Stimulated activated naive CD8-positive, alpha-beta T cell treated with anti-CD3 and anti-CD28 coated beads, Interleukin-15, Interleukin-2, amounts not matched to agents 100 ng/mL and 50 ng/mL, for 24 hours (primary cell): ENCODE results near the gene CHSY3.

Experiments used
- H3K27ac Mint-ChIP-seq: one replicate; pipeline ENCODE4 v1.8.0; 2021; ENCODE audit warnings: mild to moderate bottlenecking, mixed read lengths
- H3K27me3 Mint-ChIP-seq: one replicate; pipeline ENCODE4 v1.8.0; 2021; ENCODE audit warnings: mixed read lengths
- H3K36me3 Mint-ChIP-seq: one replicate; pipeline ENCODE4 v1.8.0; 2021; ENCODE audit warnings: low read depth, mixed read lengths
- H3K4me1 Mint-ChIP-seq: one replicate; pipeline ENCODE4 v1.8.0; 2021; ENCODE audit warnings: low read depth, mixed read lengths
- H3K4me3 Mint-ChIP-seq: one replicate; pipeline ENCODE4 v1.8.0; 2021; ENCODE audit warnings: mild to moderate bottlenecking, mixed read lengths
- H3K9me3 Mint-ChIP-seq: one replicate; pipeline ENCODE4 v1.8.0; 2021; ENCODE audit warnings: mixed read lengths

The CHSY3 gene

DNA sequence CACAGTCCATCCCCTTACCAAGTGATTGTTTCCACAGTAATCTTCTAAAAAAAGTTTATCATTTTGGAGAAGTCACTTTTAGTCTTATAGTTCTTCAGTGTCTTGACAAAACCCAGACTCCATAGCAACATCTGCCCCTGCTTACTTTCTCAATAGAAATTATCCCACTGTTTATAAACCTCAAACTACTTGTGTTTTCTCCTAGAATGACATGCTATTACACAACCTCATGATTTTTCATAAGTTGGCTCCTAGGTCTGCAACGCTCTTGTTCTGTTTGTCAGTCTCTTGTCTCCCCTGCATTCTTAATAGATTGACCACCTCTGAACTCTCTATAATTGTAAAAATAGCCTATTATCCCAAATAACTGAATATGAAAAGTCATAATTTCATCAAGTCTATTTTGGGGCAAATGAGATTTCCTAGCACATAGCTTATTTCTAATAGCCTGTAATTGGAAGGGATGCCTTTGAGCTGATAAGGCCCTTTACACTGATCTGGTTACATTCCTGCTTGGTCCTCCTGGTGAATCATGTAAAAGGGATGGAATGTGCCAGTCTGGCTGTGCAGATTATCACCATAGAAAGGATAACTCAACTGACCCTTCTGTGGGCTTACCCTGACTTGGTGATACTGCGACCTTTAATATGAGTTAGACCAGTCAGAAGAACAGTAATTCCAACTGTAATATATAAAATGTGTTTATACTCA is 69.6 kb downstream of the CHSY3 start:
- Mint-ChIP-seq H3K9me3 (no peaks in the 10 kb centered on the region), H3K36me3 (no peaks in the 10 kb centered on the region), H3K4me3 (no peak overlapping the region), H3K4me1 (no peaks in the 10 kb centered on the region), H3K27ac (no peak overlapping the region), H3K27me3 (no peaks in the 10 kb centered on the region)

DNA sequence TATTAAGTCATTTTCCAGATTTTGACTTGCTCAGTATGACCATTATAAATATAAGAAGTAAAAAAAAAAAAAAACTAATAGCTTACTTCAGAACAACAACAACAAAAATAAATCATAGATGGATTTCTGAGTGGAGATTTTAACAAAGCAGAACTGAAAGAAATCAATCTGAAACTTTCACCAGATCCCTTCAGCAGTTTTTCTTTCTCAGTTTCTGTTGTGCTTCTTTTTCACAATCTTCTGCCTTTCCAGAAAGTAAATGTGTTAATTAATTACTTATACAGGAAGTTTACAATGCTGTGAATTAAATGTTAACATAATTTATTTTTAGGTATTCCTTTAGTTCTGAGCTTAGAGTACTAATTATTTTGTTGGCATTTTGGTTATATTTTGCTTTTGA is 73.5 kb downstream of the CHSY3 start:
- Mint-ChIP-seq H3K4me1 (no peaks in the 10 kb centered on the region), H3K36me3 (no peaks in the 10 kb centered on the region), H3K4me3 (no peak overlapping the region), H3K27me3 (no peaks in the 10 kb centered on the region), H3K9me3 (no peaks in the 10 kb centered on the region), H3K27ac (no peak overlapping the region)

DNA sequence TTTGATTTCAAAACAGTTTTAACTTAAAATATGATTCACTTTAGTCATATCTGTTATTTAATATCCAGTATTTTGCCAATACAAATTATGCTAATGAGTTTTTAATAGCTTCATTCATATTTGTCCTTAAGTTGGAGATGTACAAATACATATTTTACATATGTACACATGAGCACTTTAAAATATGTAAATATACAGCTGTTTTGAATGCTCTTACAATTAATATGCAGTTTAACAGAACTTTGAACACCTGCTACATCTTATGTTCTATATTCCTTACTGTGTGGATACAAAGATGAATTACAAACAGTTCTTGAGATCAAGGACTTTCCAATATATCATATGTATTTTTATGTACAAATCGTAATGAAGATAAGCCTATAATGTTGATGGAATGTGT is 74.0 kb downstream of the CHSY3 start:
- H3K4me1 Mint-ChIP-seq = no peaks in the 10 kb centered on the region
- H3K27ac Mint-ChIP-seq = no peak overlapping the region
- no peaks in the 10 kb centered on the region for H3K36me3 Mint-ChIP-seq
- H3K27me3 Mint-ChIP-seq = no peaks in the 10 kb centered on the region
- peaks cover 3% of the 10 kb centered on the region for H3K9me3 Mint-ChIP-seq
- H3K4me3 Mint-ChIP-seq = no peak overlapping the region

DNA sequence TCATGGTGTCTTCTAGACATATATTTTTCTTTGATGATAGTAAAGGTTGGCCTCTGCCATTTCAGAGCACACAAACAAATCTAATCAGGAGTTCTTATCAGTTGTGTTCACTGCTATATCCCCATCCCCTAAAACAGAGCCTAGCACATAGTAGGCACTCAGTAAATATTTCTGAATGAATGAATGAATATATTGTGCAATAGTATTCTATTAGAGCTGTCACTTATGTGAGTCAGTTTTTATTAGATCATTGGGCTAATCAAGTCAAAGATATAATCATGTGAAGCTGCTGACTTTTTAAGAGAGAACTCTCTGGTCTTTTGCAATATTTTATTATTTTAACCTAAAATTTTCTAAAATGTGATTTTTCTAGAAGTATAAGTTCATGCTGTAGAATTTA is 84.2 kb downstream of the CHSY3 start:
- Mint-ChIP-seq H3K27ac (no peak overlapping the region), H3K36me3 (no peaks in the 10 kb centered on the region), H3K9me3 (peaks cover 27% of the 10 kb centered on the region), H3K4me1 (no peaks in the 10 kb centered on the region), H3K27me3 (no peaks in the 10 kb centered on the region), H3K4me3 (no peak overlapping the region)

DNA sequence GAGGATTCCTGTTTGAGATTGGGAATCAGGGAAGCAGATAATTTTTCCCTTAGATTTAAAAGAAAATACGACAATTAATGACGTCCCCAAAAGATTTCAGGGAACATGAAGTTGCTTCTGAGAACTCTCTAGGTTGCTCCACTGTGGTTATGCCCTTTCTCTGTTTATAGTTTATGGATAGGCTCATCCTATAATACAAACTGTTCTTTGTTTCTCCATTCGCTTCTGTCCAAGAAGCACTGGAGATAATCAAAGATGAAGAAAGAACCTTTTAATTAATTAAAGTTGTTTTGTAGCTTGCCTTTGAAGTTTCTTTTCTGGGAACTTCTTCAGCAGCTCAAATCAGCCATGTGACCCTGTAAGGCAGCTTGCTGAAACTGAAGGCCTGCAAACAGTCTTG is 87.5 kb downstream of the CHSY3 start:
- Mint-ChIP-seq H3K4me3 (no peak overlapping the region), H3K27ac (no peak overlapping the region), H3K9me3 (peaks cover 7% of the 10 kb centered on the region), H3K36me3 (no peaks in the 10 kb centered on the region), H3K4me1 (no peaks in the 10 kb centered on the region), H3K27me3 (no peaks in the 10 kb centered on the region)

DNA sequence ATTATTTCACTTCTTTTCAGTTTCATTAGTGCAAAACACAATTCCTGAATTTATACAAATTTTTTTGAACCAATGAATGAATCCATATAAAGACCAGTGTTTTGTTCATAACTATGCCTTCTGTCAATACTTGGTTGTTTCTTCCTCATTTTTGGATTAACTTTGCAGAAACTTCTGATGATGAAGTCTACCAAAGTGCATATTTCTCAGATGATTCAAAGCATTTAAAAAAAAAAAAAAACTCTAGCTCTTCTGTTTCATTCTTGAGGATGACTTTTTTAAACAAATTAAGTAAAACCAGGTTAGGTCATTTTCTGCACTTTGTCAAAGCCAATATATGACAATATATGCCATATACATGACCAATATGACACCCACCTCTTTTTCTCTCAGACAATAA is 92.6 kb downstream of the CHSY3 start:
- Mint-ChIP-seq H3K4me3 (no peak overlapping the region), H3K27ac (no peak overlapping the region), H3K36me3 (no peaks in the 10 kb centered on the region)

DNA sequence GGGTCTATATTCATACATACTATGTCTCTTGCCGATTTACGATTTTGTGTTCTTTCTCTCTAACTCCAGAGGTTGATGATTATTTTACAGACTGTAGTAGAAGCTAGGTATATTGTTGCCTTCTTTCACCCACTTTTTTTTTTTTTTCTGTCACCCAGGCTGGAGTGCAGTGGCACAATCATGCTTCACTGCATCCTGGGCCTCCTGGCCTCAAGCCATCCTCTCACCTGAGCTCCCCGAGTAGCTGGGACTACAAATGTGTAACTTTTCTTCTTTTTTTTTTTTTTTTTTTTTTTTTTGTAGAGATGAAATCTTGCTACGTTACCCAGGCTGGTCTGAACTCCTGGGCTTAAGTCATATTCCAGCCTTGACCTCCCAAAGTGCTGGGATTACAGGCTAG is 96.2 kb downstream of the CHSY3 start:
- Mint-ChIP-seq H3K27me3 (no peaks in the 10 kb centered on the region), H3K4me1 (no peaks in the 10 kb centered on the region), H3K27ac (no peak overlapping the region), H3K36me3 (no peaks in the 10 kb centered on the region), H3K9me3 (no peaks in the 10 kb centered on the region), H3K4me3 (no peak overlapping the region)

More for the DNA sequence above, 92.6 kb downstream of the CHSY3 start:
- H3K4me1 Mint-ChIP-seq = no peaks in the 10 kb centered on the region
- H3K9me3 Mint-ChIP-seq = peaks cover 3% of the 10 kb centered on the region
- H3K27me3 Mint-ChIP-seq = no peaks in the 10 kb centered on the region

DNA sequence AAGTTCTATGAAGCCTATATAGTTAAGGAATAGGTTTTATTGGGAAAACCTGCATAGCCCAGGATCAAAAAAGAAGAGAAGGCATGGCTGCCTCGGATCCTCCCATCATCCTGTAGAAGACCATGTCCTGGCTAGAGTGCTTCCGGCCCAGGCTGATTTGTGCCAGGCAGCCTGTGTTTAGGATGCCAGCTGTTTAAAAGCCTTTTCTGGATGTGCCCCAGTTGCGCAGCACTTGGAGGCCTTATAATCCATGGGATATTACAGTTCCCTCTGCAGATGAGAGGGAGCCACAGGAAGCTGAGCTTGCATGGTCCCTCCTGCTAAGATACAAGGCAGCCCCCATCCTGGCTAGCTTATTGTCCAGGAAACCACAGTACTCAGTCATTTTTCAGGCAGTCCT is 97.9 kb downstream of the CHSY3 start:
- Mint-ChIP-seq H3K4me1 (no peaks in the 10 kb centered on the region), H3K27ac (no peak overlapping the region), H3K27me3 (no peaks in the 10 kb centered on the region), H3K4me3 (no peak overlapping the region), H3K9me3 (peaks cover 2% of the 10 kb centered on the region), H3K36me3 (no peaks in the 10 kb centered on the region)

DNA sequence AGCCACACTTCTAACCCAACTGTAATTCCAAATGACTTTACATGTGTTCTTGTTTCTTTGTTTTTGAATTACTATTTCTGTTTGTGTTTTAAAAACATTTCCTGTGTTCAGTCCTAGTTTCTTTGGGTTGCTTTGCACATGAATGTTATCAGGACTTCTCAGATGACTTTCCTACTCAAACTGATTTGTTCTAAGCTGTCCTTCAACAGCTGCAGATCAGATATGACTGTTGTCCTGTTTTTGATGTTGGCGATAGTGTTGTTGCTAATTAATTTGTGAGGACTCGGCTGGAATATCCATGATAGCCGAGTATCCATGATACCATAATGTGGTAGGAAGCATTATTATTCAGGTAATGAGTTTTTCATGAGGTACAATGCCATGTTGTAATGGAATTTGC is 98.6 kb downstream of the CHSY3 start:
- Mint-ChIP-seq H3K4me1 (no peaks in the 10 kb centered on the region), H3K36me3 (no peaks in the 10 kb centered on the region), H3K9me3 (peaks cover 4% of the 10 kb centered on the region), H3K27ac (no peak overlapping the region), H3K4me3 (no peak overlapping the region), H3K27me3 (no peaks in the 10 kb centered on the region)

DNA sequence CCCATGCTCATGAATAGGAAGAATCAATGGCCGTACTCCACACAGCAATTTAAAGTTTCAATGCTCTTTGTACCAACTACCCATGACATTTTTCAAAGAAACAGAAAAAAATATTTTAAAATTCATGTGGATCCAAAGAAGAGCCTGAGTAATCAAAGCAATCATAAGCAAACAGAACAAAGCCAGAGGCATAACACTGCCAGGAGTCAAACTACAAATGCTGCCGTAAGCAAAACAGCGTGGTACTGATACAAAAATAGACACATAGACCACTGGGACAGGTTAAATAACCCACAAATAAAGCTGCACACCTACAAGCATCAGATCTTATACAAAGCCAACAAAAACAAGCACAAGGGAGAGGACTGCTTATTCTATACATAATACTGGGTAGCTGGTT is 107.7 kb downstream of the CHSY3 start:
- Mint-ChIP-seq H3K9me3 (peaks cover 28% of the 10 kb centered on the region), H3K36me3 (no peaks in the 10 kb centered on the region), H3K4me1 (no peaks in the 10 kb centered on the region), H3K27ac (no peak overlapping the region), H3K4me3 (no peak overlapping the region), H3K27me3 (no peaks in the 10 kb centered on the region)

DNA sequence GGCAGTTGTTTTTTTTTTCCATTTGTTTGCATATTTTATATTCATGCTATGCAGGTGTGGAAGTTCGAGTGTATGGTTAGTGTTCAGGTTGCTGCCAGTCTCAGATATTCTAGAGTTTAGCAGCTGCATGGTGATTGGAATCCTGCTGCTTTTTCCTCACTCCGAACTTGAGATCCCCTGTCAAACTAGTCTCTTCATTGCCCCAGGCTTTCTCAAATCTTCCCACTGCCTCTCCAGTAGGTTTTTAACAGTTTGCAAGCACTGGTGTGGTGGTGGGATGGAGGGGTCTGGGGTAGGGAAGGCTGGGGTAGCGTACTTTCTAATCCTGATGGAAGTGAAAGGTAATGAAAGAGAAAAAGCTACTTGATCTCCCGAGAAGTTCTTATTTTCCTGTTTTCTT is 112.9 kb downstream of the CHSY3 start:
- no peak overlapping the region for H3K27ac Mint-ChIP-seq
- H3K4me1 Mint-ChIP-seq = no peaks in the 10 kb centered on the region
- H3K27me3 Mint-ChIP-seq = no peaks in the 10 kb centered on the region
- peaks cover 5% of the 10 kb centered on the region for H3K9me3 Mint-ChIP-seq
- no peak overlapping the region for H3K4me3 Mint-ChIP-seq
- no peaks in the 10 kb centered on the region for H3K36me3 Mint-ChIP-seq

DNA sequence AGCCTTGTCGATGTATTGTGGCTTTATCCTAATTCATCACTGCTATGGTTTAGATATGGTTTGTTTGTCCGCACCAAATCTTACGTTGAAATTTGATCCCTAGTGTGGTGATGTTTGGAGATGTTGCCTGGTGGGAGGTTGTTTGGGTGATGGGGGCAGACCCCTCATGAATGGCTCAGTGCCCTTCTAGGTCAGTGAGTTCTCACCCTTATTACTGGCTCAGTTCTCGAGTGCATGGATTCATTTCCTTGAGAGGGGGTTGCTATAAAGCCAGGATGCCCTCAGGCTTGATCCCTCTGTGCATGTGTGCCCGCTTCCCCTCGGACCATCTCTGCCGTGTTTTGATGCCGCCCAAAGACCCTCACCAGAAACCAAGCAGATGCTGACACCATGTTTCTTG is 114.4 kb downstream of the CHSY3 start:
- H3K4me3 Mint-ChIP-seq = no peak overlapping the region
- H3K27ac Mint-ChIP-seq = no peak overlapping the region
- no peaks in the 10 kb centered on the region for H3K36me3 Mint-ChIP-seq
- H3K4me1 Mint-ChIP-seq = no peaks in the 10 kb centered on the region
- no peaks in the 10 kb centered on the region for H3K27me3 Mint-ChIP-seq
- H3K9me3 Mint-ChIP-seq = peaks cover 5% of the 10 kb centered on the region

DNA sequence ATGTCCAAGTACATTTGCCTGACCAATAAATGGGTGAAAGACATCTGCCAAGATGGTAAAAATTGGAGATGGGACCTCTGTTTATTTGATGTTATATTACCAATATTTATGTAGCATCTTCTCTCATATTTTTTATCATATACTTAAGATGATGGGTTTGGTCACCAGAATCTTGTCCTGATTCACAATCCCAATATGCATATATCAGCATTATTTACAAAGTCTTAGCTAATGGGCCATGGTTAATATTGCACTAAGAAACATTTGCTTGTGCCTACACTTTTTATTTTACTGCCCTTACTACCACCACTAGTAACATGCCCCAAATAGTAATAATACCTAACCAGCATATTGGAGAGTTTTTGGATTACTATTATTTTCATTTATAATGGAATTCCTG is 116.7 kb downstream of the CHSY3 start:
- Mint-ChIP-seq H3K27me3 (no peaks in the 10 kb centered on the region), H3K9me3 (no peaks in the 10 kb centered on the region), H3K27ac (no peak overlapping the region), H3K36me3 (no peaks in the 10 kb centered on the region), H3K4me1 (no peaks in the 10 kb centered on the region), H3K4me3 (no peak overlapping the region)

DNA sequence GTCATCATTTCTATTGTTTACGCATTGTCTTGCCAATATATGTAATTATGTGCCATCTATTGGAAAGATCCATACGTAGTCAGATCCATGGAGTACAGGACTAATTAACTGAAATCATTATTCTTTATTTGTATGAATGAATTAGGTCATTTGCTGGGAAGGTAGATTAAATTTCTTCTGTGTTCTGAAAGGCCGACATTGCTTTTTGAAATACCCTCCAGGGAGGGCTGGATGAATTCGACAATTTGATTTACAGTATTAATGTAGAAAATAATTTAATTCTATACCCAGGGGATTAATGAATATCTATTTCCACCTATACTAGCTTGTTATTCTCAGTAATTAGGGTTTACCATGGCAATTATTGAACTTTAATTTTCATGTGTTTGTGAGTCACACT is 117.6 kb downstream of the CHSY3 start:
- Mint-ChIP-seq H3K9me3 (no peaks in the 10 kb centered on the region), H3K27me3 (no peaks in the 10 kb centered on the region), H3K36me3 (no peaks in the 10 kb centered on the region), H3K27ac (no peak overlapping the region), H3K4me3 (no peak overlapping the region), H3K4me1 (no peaks in the 10 kb centered on the region)

DNA sequence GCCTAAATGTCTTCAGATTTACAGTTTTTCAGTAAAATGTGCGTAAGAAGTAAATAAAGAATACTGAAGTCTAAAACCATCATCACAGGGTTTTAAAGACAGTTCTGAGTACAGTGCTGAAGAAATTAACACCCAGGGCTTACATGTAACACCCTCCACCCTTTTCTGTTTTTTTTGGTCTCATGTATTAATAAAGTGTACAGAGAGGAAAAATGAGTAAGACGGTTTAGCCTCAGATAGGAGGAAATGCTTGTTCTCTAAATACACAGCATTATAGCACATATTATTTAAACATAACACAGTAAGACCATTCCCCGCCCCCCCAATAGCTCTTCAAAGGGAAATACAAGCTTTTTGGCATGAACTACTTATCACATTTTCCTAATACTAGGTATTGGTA is 119.3 kb downstream of the CHSY3 start:
- Mint-ChIP-seq H3K9me3 (no peaks in the 10 kb centered on the region), H3K4me3 (no peak overlapping the region), H3K4me1 (no peaks in the 10 kb centered on the region), H3K36me3 (no peaks in the 10 kb centered on the region), H3K27ac (no peak overlapping the region), H3K27me3 (no peaks in the 10 kb centered on the region)

DNA sequence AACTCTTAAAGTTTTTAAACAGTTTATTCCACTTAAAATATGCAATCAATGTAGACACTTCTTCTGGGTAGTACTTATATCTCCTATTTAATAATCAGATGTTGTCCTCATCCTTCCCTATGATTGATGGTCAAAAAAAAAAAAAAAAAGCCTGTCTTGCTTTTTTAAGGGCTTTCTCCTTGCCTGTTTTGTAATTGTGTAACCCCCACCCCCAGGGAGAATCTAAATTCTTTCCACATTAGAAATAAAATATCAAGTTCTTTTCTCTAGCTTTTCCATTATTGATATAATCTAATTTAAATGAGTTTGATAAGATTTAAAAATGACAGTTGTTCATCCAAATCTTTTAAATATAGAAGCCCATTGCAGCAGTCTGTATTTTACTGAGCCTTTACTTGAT is 119.7 kb downstream of the CHSY3 start:
- Mint-ChIP-seq H3K27me3 (no peaks in the 10 kb centered on the region), H3K9me3 (no peaks in the 10 kb centered on the region), H3K4me3 (no peak overlapping the region), H3K36me3 (no peaks in the 10 kb centered on the region), H3K4me1 (no peaks in the 10 kb centered on the region), H3K27ac (no peak overlapping the region)
